ENCODE data around the gene HOXC12.

Gene HOXC12

DNA sequence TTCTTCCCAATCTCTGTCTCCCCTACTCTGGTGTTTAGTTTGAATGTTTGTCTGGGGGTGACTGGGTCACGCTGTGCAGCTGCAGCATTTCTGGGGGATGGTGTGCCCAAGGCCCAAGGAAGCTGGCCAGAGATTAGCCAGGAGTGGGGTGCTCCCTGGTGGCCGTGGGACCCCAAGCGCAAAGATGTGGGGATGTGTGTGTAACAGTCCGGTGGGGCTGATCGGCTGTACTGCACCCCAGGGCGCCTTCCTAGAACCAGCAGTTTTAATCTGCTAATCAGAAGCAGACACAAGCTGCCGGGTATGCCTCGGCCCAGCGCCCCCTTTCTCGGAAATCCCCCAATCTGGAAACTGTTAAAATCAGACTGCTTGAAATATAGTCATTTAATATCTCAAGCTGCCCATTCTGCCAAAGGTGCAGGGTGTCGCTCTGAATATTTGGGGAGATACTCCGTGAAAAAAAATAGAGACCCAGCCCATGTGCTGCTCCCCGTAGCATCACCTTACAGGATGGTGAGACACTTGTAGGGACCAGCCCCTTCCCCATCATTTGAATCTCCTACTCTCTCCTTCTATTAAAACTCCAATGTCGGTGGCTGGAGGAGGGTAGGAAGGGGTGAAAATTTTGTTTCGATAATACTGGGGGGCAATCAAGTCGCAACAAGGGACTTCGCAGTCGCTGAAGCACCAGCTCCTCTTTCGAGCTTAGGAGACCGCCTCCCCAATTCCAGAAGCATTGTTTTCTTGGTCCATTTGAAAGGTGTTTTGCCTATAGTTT lies 49.5 kb downstream of the HOXC12 start:
- Histone ChIP-seq H3K9ac (ENCODE audit: low read length) (peak overlapping the region; percentile 96), H3K36me3 (ENCODE audit: control insufficient read depth, insufficient read depth, low read length, severe bottlenecking) (peaks cover 6% of the 10 kb centered on the region), H3K4me1 (ENCODE audit: control insufficient read depth, insufficient read depth, low read length) (peaks cover 53% of the 10 kb centered on the region), H3K9me3 (ENCODE audit: control insufficient read depth, low read length) (no peaks in the 10 kb centered on the region), H3K27me3 (replicated peaks; ENCODE audit: control insufficient read depth, insufficient read depth, low read length) (no peaks in the 10 kb centered on the region), H3K4me3 (ENCODE audit: low read length) (peak overlapping the region; percentile 86)
- no peak for DNase-seq (ENCODE audit: low read depth)

DNA sequence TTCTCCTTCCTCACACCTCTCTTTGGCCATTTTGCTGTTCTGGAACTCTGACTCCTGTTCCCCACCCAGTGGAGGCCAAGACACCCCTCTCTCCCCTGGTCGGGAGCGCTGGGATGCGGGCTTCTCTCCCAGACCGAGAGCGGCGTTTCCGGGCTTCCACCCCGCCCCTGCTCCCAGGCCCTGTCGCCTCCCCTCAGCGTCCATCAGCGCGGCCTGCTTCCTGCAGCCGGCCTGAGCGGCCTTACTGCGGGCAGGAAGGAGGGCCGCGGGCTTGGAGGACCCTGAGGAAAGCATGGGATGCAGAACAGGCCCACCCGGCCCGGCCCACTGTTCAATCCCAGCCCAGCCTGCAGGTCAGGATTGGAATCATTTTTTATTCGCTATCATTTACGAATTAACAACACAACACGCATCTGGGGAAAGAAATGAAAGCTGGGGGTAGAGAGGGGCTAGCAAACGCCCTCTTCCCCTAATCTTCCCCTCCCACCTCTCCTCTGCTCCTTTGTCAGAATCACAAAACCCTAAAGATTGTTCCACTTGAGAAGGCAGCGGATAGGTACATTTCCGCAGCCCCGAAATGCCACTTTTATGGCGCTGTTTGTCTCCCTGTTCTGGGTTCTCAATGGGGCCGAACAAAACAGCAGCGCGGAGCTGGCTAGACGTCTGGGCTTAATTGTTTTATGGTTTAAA lies 50.3 kb downstream of the HOXC12 start:
- Histone ChIP-seq H3K4me3 (ENCODE audit: low read length) (peak overlapping the region; percentile 86), H3K36me3 (ENCODE audit: control insufficient read depth, insufficient read depth, low read length, severe bottlenecking) (peaks cover 6% of the 10 kb centered on the region)

GRCh38 chr12:54005531-54005852 lies 50.8 kb downstream of the HOXC12 start:
- no peaks in the 10 kb centered on the region for H3K9me3 ChIP-seq (ENCODE audit: control insufficient read depth, low read length)
- peaks cover 53% of the 10 kb centered on the region for H3K4me1 ChIP-seq (ENCODE audit: control insufficient read depth, insufficient read depth, low read length)
- H3K4me3 ChIP-seq (ENCODE audit: low read length): peak overlapping the region; percentile 86
- H3K27me3 ChIP-seq (replicated peaks; ENCODE audit: control insufficient read depth, insufficient read depth, low read length): no peaks in the 10 kb centered on the region
- peaks cover 6% of the 10 kb centered on the region for H3K36me3 ChIP-seq (ENCODE audit: control insufficient read depth, insufficient read depth, low read length, severe bottlenecking)
- no peak for DNase-seq (ENCODE audit: low read depth)
- peak overlapping the region; percentile 96 for H3K9ac ChIP-seq (ENCODE audit: low read length)

More for the DNA sequence above, 50.3 kb downstream of the HOXC12 start:
- peaks cover 53% of the 10 kb centered on the region for H3K4me1 ChIP-seq (ENCODE audit: control insufficient read depth, insufficient read depth, low read length)
- H3K9me3 ChIP-seq (ENCODE audit: control insufficient read depth, low read length): no peaks in the 10 kb centered on the region
- no peaks in the 10 kb centered on the region for H3K27me3 ChIP-seq (replicated peaks; ENCODE audit: control insufficient read depth, insufficient read depth, low read length)
- no peak for DNase-seq (ENCODE audit: low read depth)
- H3K9ac ChIP-seq (ENCODE audit: low read length): peak overlapping the region; percentile 96

DNA sequence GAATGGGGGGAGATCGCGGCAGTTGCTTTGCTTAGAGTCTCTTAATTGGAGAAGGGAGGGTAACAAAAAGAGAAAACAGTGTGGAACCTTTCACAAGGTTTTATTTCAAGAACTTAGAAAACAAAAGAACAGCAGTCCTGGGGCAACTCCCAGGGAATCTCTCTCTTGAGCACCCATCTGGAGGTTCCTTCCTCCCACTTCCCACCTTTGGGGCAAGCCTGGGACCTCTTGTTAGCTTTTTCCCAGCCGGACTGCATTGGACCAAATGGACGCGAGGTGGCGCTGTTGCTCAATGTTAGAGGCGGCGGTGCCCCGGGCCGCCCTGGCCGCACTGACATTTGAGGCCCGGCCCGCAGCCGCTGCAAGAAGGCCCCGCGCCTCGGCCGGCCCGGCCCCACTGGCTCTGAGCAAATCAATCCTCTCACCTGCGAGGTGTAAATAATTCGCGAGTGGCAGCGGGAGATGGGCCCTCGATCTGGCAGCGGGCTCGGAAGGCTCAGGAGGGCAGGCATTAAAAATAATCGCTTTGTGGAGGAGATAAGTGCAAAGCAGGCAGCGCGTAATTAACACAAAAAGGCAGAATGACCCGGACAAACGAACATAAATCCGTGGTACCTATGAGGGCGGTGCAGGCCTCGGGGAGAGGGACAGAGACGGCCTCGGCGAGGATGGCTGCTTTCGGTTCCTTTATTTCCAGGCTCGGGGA lies 51.3 kb downstream of the HOXC12 start:
- H3K9ac ChIP-seq (ENCODE audit: low read length): peak overlapping the region; percentile 96
- DNase-seq (ENCODE audit: low read depth): peak; percentile 96
- peaks cover 51% of the 10 kb centered on the region for H3K4me1 ChIP-seq (ENCODE audit: control insufficient read depth, insufficient read depth, low read length)
- H3K9me3 ChIP-seq (ENCODE audit: control insufficient read depth, low read length): no peaks in the 10 kb centered on the region
- H3K36me3 ChIP-seq (ENCODE audit: control insufficient read depth, insufficient read depth, low read length, severe bottlenecking): peaks cover 6% of the 10 kb centered on the region
- H3K4me3 ChIP-seq (ENCODE audit: low read length): peak overlapping the region; percentile 86
- no peaks in the 10 kb centered on the region for H3K27me3 ChIP-seq (replicated peaks; ENCODE audit: control insufficient read depth, insufficient read depth, low read length)

DNA sequence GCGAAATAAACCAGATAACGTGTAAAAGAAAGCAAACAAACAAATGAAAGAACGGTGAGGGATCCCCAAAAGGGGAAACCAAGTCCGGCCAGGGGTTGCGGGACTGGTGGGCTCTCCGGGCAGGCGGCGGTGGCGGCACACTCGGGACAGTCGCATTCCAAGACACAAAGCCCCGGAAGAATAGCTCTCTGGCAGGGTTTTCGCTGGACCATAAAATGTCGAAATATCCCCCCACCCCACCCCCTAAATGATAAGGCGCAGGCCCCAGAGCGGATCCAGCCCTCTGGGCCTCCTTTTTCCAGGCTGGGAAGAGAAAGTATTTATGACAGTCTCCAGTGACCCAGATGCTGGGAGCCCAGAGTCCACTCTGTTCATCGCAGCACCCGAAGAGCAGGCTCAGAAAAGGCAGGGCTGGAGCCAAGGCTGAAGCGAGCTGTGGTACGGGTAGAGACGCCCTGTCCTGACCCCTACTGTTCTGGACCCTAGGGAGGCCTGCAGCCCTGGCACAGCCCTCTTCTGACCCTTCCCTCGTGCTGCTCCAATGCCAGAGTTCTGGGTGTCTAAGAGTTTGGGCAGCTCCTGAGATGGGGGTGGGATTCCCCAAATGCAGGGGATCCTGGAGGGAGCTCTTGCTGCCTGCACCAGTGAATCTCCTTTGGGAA lies 52.0 kb downstream of the HOXC12 start:
- Histone ChIP-seq H3K4me1 (ENCODE audit: control insufficient read depth, insufficient read depth, low read length) (peaks cover 48% of the 10 kb centered on the region), H3K27me3 (replicated peaks; ENCODE audit: control insufficient read depth, insufficient read depth, low read length) (no peaks in the 10 kb centered on the region), H3K4me3 (ENCODE audit: low read length) (peak overlapping the region; percentile 86), H3K36me3 (ENCODE audit: control insufficient read depth, insufficient read depth, low read length, severe bottlenecking) (peaks cover 6% of the 10 kb centered on the region), H3K9me3 (ENCODE audit: control insufficient read depth, low read length) (no peaks in the 10 kb centered on the region), H3K9ac (ENCODE audit: low read length) (peak overlapping the region; percentile 96)
- no peak for DNase-seq (ENCODE audit: low read depth)

GRCh38 chr12:54007538-54008259 lies 53.0 kb downstream of the HOXC12 start:
- no peak for DNase-seq (ENCODE audit: low read depth)

GRCh38 chr12:54008260-54008552 lies 53.5 kb downstream of the HOXC12 start:
- Histone ChIP-seq H3K27me3 (replicated peaks; ENCODE audit: control insufficient read depth, insufficient read depth, low read length) (no peaks in the 10 kb centered on the region), H3K36me3 (ENCODE audit: control insufficient read depth, insufficient read depth, low read length, severe bottlenecking) (no peaks in the 10 kb centered on the region), H3K4me3 (ENCODE audit: low read length) (peak overlapping the region; percentile 86), H3K4me1 (ENCODE audit: control insufficient read depth, insufficient read depth, low read length) (peaks cover 47% of the 10 kb centered on the region), H3K9ac (ENCODE audit: low read length) (peak overlapping the region; percentile 96), H3K9me3 (ENCODE audit: control insufficient read depth, low read length) (no peaks in the 10 kb centered on the region)
- no peak for DNase-seq (ENCODE audit: low read depth)

More at GRCh38 chr12:54007538-54008259, 53.0 kb downstream of the HOXC12 start:
- no peaks in the 10 kb centered on the region for H3K27me3 ChIP-seq (replicated peaks; ENCODE audit: control insufficient read depth, insufficient read depth, low read length)
- peak overlapping the region; percentile 96 for H3K9ac ChIP-seq (ENCODE audit: low read length)
- peak overlapping the region; percentile 86 for H3K4me3 ChIP-seq (ENCODE audit: low read length)
- H3K36me3 ChIP-seq (ENCODE audit: control insufficient read depth, insufficient read depth, low read length, severe bottlenecking): peaks cover 5% of the 10 kb centered on the region
- no peaks in the 10 kb centered on the region for H3K9me3 ChIP-seq (ENCODE audit: control insufficient read depth, low read length)
- H3K4me1 ChIP-seq (ENCODE audit: control insufficient read depth, insufficient read depth, low read length): peaks cover 46% of the 10 kb centered on the region
